Stimulated activated CD8-positive, alpha-beta memory T cell treated with anti-CD3 and anti-CD28 coated beads, Interleukin-12 subunit alpha, Interleukin-12 subunit beta, amount 100 ng/mL, for 4 hours (primary cell): ENCODE results near the gene OR5A2.
"Not testable (repeated sequence)": the region's sequence is repeated elsewhere in the genome, so short reads cannot be mapped to it uniquely, and the experiment has no call there.

Experiments used
- DNase-seq: peaks from one replicate; pipeline ENCODE4 v3.0.0-alpha.2; 2020; ENCODE audit warnings: low read depth

The OR5A2 gene

GRCh38 chr11:59426361-59427067 is at the start of gene OR5A2:
Gene OR5A2, minus strand, starts transcription at chr11:59426413. Its CDS starts 3,460 bp downstream, at chr11:59422953.
- DNase-seq: no peak

GRCh38 chr11:59475176-59475575 is 49.0 kb upstream of the OR5A2 start:
- no peak for DNase-seq

- no peak for DNase-seq
These were observed 46.8 kb upstream of the OR5A2 start, which contains the start of gene OR4D10 for GRCh38 chr11:59473015-59473414. Gene OR4D10, plus strand, starts transcription at chr11:59473315. Its CDS starts 4,115 bp downstream, at chr11:59477430.

GRCh38 chr11:59463190-59463641 is 37.0 kb upstream of the OR5A2 start:
- no peak for DNase-seq

- DNase-seq: no peak
These were observed 33.7 kb upstream of the OR5A2 start for GRCh38 chr11:59459916-59460315.

GRCh38 chr11:59456661-59457060 is 30.4 kb upstream of the OR5A2 start, which contains the start of gene OR4D6:
Gene OR4D6, plus strand, starts transcription at chr11:59456961. Its CDS starts 0 bp downstream, at chr11:59456961.
- no peak for DNase-seq

- no peak for DNase-seq
These were observed 22.3 kb upstream of the OR5A2 start for GRCh38 chr11:59448484-59448883.

GRCh38 chr11:59445624-59446023 is 19.4 kb upstream of the OR5A2 start:
- not testable (repeated sequence) for DNase-seq

- DNase-seq: no peak
These were observed 11.6 kb upstream of the OR5A2 start for GRCh38 chr11:59437770-59438169.

- DNase-seq: no peak
These were observed 10.0 kb upstream of the OR5A2 start, which contains the start of gene OR5A1 for GRCh38 chr11:59436169-59436568. Gene OR5A1, plus strand, starts transcription at chr11:59436469. Its CDS starts 6,700 bp downstream, at chr11:59443169.

- no peak for DNase-seq
These were observed 3.8 kb upstream of the OR5A2 start for GRCh38 chr11:59429924-59430516.

- DNase-seq: no peak
These were observed 812 bp upstream of the OR5A2 start for GRCh38 chr11:59427068-59427382.

- no peak for DNase-seq
These were observed 1.1 kb downstream of the OR5A2 start for GRCh38 chr11:59425131-59425530.

- DNase-seq: no peak
These were observed 2.4 kb downstream of the OR5A2 start for GRCh38 chr11:59423835-59424234.

GRCh38 chr11:59418156-59418555 is 8.1 kb downstream of the OR5A2 start:
- DNase-seq: no peak

GRCh38 chr11:59417023-59417422 is 9.2 kb downstream of the OR5A2 start:
- DNase-seq: no peak

GRCh38 chr11:59416613-59417012 is 9.6 kb downstream of the OR5A2 start:
- no peak for DNase-seq

GRCh38 chr11:59415111-59415510 is 11.1 kb downstream of the OR5A2 start:
- no peak for DNase-seq

GRCh38 chr11:59413646-59414045 is 12.6 kb downstream of the OR5A2 start:
- DNase-seq: no peak

- DNase-seq: no peak
These were observed 22.7 kb downstream of the OR5A2 start for GRCh38 chr11:59403546-59403945.

GRCh38 chr11:59401262-59401552 is 25.0 kb downstream of the OR5A2 start:
- DNase-seq: no peak

- DNase-seq: no peak
These were observed 25.6 kb downstream of the OR5A2 start for GRCh38 chr11:59400461-59401261.

- DNase-seq: no peak
These were observed 32.0 kb downstream of the OR5A2 start for GRCh38 chr11:59394186-59394585.
